ENCODE measurements around the gene THBS2.

- TF ChIP-seq CTCF (IDR thresholded peaks at IDR 0.05) (no peak), POLR2A (IDR thresholded peaks at IDR 0.05) (no peak)
These were observed 43.0 kb downstream of the THBS2 start for GRCh38 chr6:169210611-169211010.

Data from thyroid gland (tissue), 4 donors.